Muscle layer of colon (tissue), 2 donors: ENCODE measurements around the gene RAPGEF4.

Experiments used
- H3K27ac ChIP-seq: one replicate; pipeline ENCODE4 v1.7.0; 2013; ENCODE audit warnings: low read depth, mild to moderate bottlenecking, low read length, moderate library complexity
- H3K27me3 ChIP-seq, 2 donors: one replicate each; pipeline ENCODE4 v1.7.0; 2013; ENCODE audit warnings: low read length in 2 of 2, mild to moderate bottlenecking in 2 of 2; ENCODE audit not compliant: insufficient read depth in 2 of 2, control insufficient read depth in 1 of 2
- H3K36me3 ChIP-seq: one replicate; pipeline ENCODE4 v1.7.0; 2013; ENCODE audit warnings: mild to moderate bottlenecking, low read length; ENCODE audit not compliant: insufficient read depth
- H3K4me1 ChIP-seq: one replicate; pipeline ENCODE4 v1.7.0; 2013; ENCODE audit warnings: mild to moderate bottlenecking, low read length; ENCODE audit not compliant: insufficient read depth
- H3K4me3 ChIP-seq, 2 donors: one replicate each; pipeline ENCODE4 v1.7.0; 2013; ENCODE audit warnings: low read length in 2 of 2, low read depth in 1 of 2, mild to moderate bottlenecking in 1 of 2, moderate library complexity in 1 of 2
- H3K9ac ChIP-seq: one replicate; pipeline ENCODE4 v1.7.0; 2013; ENCODE audit warnings: low read length
- H3K9me3 ChIP-seq: one replicate; pipeline ENCODE4 v1.7.0; 2013; ENCODE audit warnings: mild to moderate bottlenecking, low read length
- donor health status: abdominal sarcoma.
- donor health status: Adenocarcinoma of cecum.

Gene RAPGEF4

DNA sequence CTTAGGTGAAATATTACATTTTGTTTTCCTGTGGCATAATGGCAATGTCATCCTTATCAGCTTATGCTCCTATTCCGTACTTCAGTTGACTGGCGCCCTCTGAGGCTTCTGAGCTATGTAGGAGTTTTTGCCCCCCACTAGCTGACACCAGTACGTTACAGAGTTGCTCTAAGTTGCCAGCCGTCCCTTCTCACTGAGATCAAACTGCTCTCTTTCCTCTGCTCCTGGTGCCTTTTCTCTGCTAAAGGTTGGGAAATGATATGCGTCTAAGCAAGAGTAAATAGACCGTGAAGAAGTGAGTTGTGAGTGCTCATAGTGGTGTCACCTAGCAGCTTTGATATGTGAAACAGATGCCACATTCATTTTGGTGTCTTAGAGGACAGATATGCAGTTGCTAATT lies 99.2 kb downstream of the RAPGEF4 start:
- Histone ChIP-seq H3K36me3 (no peaks in the 10 kb centered on the region), H3K4me3 (no peak overlapping the region), H3K9me3 (no peaks in the 10 kb centered on the region), H3K27me3 (peaks cover 0 to 3% of the 10 kb centered on the region in 2 donors), H3K27ac (no peak overlapping the region), H3K4me1 (no peaks in the 10 kb centered on the region), H3K9ac (no peak overlapping the region)

DNA sequence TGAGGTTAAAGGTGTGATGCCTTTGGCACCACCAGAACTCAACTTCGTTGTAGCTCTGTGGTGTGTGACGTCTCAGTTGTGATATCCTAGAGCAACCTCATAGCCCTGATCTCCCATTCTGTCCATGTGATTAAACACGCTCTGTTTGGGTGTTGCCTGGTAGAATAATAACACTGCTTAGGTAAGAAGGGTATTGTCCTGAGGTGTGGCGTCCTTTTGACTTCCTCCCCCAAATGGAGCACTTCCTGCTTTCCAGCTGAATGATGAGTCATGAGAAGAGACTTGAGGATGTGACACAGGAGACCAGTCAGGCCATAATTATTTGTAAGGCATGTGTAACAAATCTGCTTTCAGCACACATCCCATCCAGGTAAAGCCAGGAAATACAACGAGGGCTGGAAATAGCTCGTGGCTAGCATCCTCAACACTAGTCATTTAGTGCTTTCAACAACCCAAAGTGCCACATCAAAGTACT lies 100.7 kb downstream of the RAPGEF4 start:
- Histone ChIP-seq H3K27ac (no peak overlapping the region), H3K9me3 (no peaks in the 10 kb centered on the region), H3K4me3 (no peak overlapping the region)

DNA sequence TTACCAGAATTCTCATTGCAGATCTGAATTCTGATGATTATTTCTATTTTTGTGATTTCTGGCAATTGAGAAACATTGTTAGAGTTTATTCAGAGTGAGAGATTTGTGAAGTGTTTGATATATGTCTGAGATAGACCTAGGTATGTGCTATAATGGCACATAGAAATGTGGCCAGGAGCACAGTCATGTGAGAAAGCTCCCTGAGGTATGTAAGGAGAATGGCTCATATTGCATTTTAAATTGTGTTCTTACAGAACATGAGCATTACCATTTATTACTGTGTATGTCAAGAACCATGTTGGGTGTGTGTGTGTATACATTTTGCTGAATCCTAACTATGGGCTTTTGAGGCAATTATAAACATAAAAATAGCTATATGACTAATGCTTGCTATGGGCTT lies 101.2 kb downstream of the RAPGEF4 start:
- Histone ChIP-seq H3K4me1 (no peaks in the 10 kb centered on the region), H3K27ac (no peak overlapping the region), H3K4me3 (no peak overlapping the region), H3K9me3 (no peaks in the 10 kb centered on the region), H3K27me3 (peaks cover 0 to 3% of the 10 kb centered on the region in 2 donors), H3K9ac (no peak overlapping the region), H3K36me3 (no peaks in the 10 kb centered on the region)

More for the DNA sequence above, 100.7 kb downstream of the RAPGEF4 start:
- no peaks in the 10 kb centered on the region for H3K36me3 ChIP-seq
- H3K4me1 ChIP-seq: no peaks in the 10 kb centered on the region
- peaks cover 0 to 3% of the 10 kb centered on the region in 2 donors for H3K27me3 ChIP-seq
- H3K9ac ChIP-seq: no peak overlapping the region

DNA sequence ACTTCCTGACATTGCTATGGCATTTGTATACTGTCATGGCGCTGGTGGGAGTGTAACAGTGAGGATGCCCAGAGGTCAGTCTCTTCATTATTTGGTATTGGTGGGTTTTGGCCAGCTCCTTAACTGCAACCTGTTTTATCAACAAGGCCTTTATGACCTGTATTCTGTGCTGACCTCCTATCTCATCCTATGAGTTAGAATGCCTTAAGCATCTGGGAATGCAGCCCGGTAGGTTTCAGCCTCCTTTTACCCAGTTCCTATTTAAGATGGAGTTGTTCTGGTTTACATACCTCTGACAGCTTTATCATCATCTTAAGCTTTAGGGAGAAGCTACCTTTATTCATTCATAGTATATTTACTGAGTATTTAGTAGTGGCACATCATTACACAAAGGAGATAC lies 103.8 kb downstream of the RAPGEF4 start:
- no peaks in the 10 kb centered on the region for H3K36me3 ChIP-seq
- H3K27ac ChIP-seq: no peak overlapping the region
- peaks cover 0 to 3% of the 10 kb centered on the region in 2 donors for H3K27me3 ChIP-seq
- no peak overlapping the region for H3K4me3 ChIP-seq
- H3K4me1 ChIP-seq: no peaks in the 10 kb centered on the region
- H3K9ac ChIP-seq: no peak overlapping the region
- no peaks in the 10 kb centered on the region for H3K9me3 ChIP-seq

DNA sequence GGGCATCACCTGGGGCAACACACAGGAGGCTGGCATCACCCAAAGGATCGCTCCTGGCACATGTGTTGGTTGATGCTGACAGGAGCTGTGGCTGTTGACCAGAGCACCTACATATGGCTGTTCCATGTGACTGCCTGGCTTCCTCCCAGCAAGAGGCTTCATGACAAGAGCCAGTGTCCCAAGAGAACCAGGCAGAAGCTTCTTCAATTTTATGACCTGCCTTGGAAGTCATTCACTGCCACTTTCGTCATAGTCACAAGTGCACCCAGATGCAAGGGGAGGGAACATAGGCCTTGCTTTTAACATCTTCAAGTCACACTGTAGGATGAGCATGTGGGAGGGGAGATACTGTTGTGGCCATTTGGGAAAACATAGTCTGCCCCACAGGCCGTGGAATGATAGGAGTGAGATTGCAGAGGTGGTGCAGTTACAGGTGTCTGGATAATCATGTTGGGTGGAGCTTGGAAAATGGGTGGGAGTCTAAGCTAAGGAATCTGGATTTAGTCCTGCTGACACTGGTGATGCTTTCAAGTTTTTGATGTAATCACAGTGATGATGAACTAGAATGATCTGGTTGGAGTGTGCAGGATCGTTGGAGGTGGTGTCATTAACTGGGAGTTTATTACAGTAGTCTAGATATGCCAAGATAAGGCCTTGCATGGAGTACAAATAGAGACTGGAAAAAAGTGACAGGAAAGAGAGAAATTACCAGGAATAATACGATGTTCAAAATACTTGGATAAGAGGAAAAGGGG lies 107.0 kb downstream of the RAPGEF4 start:
- H3K9ac ChIP-seq: no peak overlapping the region
- H3K4me3 ChIP-seq: no peak overlapping the region
- peaks cover 0 to 3% of the 10 kb centered on the region in 2 donors for H3K27me3 ChIP-seq
- no peaks in the 10 kb centered on the region for H3K36me3 ChIP-seq
- H3K4me1 ChIP-seq: no peaks in the 10 kb centered on the region
- no peaks in the 10 kb centered on the region for H3K9me3 ChIP-seq
- H3K27ac ChIP-seq: no peak overlapping the region

DNA sequence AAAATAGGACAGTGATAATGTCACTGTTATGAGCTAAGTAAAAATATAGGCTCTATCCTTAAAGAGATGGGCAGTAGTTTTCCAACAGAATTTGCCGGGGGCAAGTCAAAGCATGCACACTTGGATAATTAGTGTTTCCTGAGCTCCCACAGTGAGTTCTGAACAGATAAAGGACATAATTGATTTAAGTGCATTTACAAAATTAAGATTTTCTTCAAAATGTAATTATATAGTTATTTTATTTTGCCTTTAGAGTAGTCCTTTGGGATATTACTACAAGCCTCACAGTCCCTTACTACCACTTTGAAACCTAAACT lies 107.6 kb downstream of the RAPGEF4 start:
- Histone ChIP-seq H3K4me1 (no peaks in the 10 kb centered on the region), H3K9ac (no peak overlapping the region), H3K27ac (no peak overlapping the region), H3K4me3 (no peak overlapping the region), H3K9me3 (no peaks in the 10 kb centered on the region), H3K27me3 (peaks cover 0 to 3% of the 10 kb centered on the region in 2 donors), H3K36me3 (no peaks in the 10 kb centered on the region)

DNA sequence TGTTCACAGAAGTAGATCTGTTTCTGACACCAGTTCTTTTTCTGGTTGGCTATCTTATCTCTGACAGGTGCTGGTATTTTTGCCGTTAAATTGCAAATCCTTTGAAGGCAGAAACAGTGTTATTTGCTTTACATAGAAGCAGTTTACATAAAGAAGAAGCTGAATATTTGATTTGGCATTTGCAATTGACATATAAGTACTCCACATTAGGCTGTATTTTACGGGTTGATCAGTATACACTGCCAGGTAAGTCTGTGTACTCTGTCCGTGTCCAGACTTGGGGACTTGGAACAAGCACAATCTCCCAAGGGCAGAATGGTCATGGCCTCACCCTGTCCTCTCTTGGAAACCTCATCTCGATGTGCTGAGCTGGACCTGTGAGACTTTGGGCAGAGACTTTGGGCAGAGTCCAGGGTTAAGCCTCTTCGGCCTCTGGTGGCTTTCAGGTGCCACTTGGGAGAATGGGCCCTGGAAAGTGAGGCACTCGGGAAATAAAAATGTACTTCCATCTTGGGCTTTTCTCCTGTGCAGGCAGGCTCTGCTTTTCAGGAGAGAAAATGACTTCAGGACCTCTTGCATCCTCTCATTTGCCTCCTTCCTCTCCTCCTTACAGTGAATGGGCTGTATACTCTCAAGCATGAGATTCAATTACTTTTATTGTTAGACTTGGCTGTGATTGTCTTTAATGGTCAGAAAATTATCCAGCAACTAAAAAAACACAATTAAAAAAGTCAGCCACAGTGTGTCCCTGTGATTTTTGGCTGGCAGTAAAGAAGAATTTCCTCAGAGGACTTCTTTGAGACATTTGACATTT lies 108.5 kb downstream of the RAPGEF4 start:
- Histone ChIP-seq H3K9me3 (no peaks in the 10 kb centered on the region), H3K27me3 (peaks cover 0 to 3% of the 10 kb centered on the region in 2 donors), H3K9ac (no peak overlapping the region), H3K4me3 (no peak overlapping the region), H3K36me3 (no peaks in the 10 kb centered on the region), H3K4me1 (no peaks in the 10 kb centered on the region), H3K27ac (no peak overlapping the region)

DNA sequence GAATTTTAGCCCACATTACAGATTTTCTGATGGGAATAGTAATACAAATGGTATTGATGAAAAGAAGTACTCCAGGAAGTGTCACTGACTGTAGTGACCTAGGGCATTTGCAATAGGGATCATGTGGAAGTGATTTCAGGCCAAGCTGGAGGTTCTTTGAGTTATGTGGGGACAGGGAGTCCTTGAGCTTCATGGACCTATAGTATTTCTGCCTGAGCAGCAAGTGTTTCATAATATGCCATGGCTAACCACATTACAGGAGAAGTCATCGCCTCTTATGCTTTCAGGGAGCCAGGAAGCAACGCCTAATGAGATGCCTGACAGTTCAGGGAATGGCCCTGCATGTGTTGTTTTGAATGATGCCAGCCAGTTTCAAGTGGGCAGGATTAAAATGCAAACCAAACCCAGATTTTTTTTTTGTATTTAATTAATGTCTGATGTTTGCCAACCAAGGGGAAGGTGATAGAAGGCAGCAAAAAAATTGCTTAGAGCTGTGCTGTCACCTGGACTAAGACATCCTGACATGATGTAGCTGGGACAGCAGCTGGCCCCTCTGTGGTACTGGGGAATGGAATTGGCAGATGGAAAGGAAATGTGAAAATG lies 109.5 kb downstream of the RAPGEF4 start:
- no peaks in the 10 kb centered on the region for H3K4me1 ChIP-seq
- no peaks in the 10 kb centered on the region for H3K9me3 ChIP-seq
- no peak overlapping the region for H3K9ac ChIP-seq
- H3K4me3 ChIP-seq: no peak overlapping the region
- no peaks in the 10 kb centered on the region for H3K36me3 ChIP-seq
- no peaks in the 10 kb centered on the region for H3K27me3 ChIP-seq
- H3K27ac ChIP-seq: no peak overlapping the region

DNA sequence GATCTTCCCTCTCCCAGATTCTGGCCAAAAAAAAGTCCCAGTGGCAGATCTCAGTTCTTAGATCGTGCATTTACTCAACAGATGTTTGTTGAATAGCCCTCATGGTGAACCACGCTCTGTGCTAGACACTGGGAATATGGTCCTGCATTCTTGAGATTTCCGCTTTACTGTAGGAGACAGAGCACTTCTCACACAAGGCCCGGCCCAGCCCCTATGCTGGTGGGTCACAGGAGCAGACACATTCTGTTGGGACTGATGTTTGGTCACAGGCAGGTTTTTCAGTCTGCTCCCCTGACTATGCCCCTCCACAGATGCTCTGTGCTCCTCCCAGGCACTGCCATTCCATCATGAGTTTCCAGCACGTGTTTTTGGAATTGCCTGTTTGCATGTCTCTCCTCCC lies 110.9 kb downstream of the RAPGEF4 start:
- Histone ChIP-seq H3K4me3 (no peak overlapping the region), H3K9me3 (no peaks in the 10 kb centered on the region), H3K4me1 (no peaks in the 10 kb centered on the region), H3K27me3 (no peaks in the 10 kb centered on the region), H3K27ac (no peak overlapping the region), H3K9ac (no peak overlapping the region), H3K36me3 (no peaks in the 10 kb centered on the region)

DNA sequence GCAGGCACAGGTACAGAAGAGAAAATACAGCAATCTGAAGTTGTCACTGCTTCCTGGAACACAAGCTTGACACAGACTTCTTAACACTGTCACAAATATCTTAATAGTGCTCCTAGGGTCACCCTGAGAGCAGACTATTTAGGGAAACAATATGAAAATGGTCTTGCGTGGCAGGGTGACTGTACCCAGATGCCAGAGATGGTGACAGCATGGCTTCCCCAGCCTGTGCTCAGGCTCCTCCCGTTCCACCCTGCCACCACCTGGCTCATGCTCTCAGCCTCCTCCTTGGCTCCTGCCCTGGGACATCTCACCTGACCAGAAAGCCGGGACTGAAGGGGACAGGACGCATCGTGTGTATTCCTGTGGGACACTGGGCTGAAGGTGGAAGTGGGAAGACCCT lies 111.5 kb downstream of the RAPGEF4 start:
- Histone ChIP-seq H3K27ac (no peak overlapping the region), H3K9ac (no peak overlapping the region), H3K36me3 (no peaks in the 10 kb centered on the region), H3K9me3 (no peaks in the 10 kb centered on the region), H3K27me3 (no peaks in the 10 kb centered on the region), H3K4me3 (no peak overlapping the region), H3K4me1 (no peaks in the 10 kb centered on the region)

DNA sequence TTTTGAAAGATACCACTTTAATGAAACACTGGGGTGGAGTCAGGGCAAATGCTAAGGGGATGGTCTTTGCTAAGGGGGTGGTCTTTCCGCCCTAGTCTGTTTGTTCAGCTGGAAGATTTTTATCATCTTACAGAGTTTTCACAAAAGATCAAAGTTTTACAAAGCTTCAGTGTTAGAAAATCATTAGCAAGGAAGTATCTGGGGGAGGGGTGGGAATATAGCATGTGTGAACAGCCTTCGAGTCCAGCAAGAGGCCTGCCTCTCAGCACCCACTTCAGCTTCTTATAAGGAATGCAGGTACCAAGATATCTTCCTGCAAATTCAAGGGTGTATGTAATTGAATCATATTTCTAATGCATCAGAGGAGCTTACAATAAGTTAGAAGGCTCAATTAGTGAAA lies 112.9 kb downstream of the RAPGEF4 start:
- no peaks in the 10 kb centered on the region for H3K9me3 ChIP-seq
- H3K27me3 ChIP-seq: no peaks in the 10 kb centered on the region
- H3K36me3 ChIP-seq: no peaks in the 10 kb centered on the region
- H3K27ac ChIP-seq: no peak overlapping the region
- H3K4me3 ChIP-seq: no peak overlapping the region
- no peaks in the 10 kb centered on the region for H3K4me1 ChIP-seq
- no peak overlapping the region for H3K9ac ChIP-seq
